IMR-90 (cell line): ENCODE measurements around the gene INHBC. TPM values are rescaled to one million over a fixed set of nuclear protein-coding genes. Genes with fewer than 3 reads are reported as not detected.
"Not testable (repeated sequence)": the region's sequence is repeated elsewhere in the genome, so short reads cannot be mapped to it uniquely, and the experiment has no call there.

Source experiments
- ATAC-seq: fragments of 200-7000 bp; cut with Tn5 transposase; 2 replicates; pipeline ENCODE4 v1.9.1; 2020; ENCODE audit warnings: low read depth, mild to moderate bottlenecking, moderate library complexity
- BruUV-seq: library from RNA; stranded (reverse); fragments of 400-500 nt; replicated peaks from 2 replicates; lab custom pipeline; 2021; lab: Mats Ljungman, UMichigan
- CTCF ChIA-PET: fragments of 300-600 bp; formaldehyde crosslinking; extraction: SDS; loops from one replicate; lab custom pipeline; 2021; ENCODE audit warnings: antibody characterized with exemption; lab: Yijun Ruan, JAX
- POLR2A ChIA-PET: fragments of 300-600 bp; sonication (Branson Sonifier 250); formaldehyde crosslinking; loops from one replicate; lab custom pipeline; 2022; ENCODE audit warnings: antibody characterized with exemption; ENCODE audit not compliant: unreplicated experiment; lab: Charles Lee
- DNase-seq: peaks from one replicate; pipeline ENCODE4 v3.0.0; 2013
- H2AFZ ChIP-seq: replicated peaks from 2 replicates; pipeline ENCODE3; 2013; ENCODE audit warnings: low read length, mild to moderate bottlenecking; ENCODE audit not compliant: poor library complexity
- H2AK5ac ChIP-seq: 2 replicates; pipeline ENCODE4 v1.6.1; 2013; ENCODE audit warnings: low read depth, low read length, inconsistent platforms
- H2AK9ac ChIP-seq: replicated peaks from 2 replicates; pipeline ENCODE3; 2013; ENCODE audit warnings: mild to moderate bottlenecking, low read depth, low read length, moderate library complexity; ENCODE audit not compliant: poor library complexity
- H2BK120ac ChIP-seq: 2 replicates; pipeline ENCODE4 v1.6.1; 2013; ENCODE audit warnings: low read depth, low read length, inconsistent platforms
- H2BK15ac ChIP-seq: 3 replicates; pipeline ENCODE4 v1.6.1; 2013; ENCODE audit warnings: low read depth, low read length, inconsistent platforms
- H2BK20ac ChIP-seq: 2 replicates; pipeline ENCODE4 v1.6.1; 2013; ENCODE audit warnings: low read depth, mild to moderate bottlenecking, inconsistent platforms, low read length, moderate library complexity
- H2BK5ac ChIP-seq: 2 replicates; pipeline ENCODE4 v1.6.1; 2013; ENCODE audit warnings: mild to moderate bottlenecking, low read depth, low read length, inconsistent platforms; ENCODE audit not compliant: poor library complexity, severe bottlenecking
- H3K14ac ChIP-seq: replicated peaks from 2 replicates; pipeline ENCODE4 v1.6.1; 2013; ENCODE audit warnings: low read depth, low read length, inconsistent platforms
- H3K18ac ChIP-seq: 2 replicates; pipeline ENCODE4 v1.6.1; 2013; ENCODE audit warnings: low read depth, low read length, control low read depth
- H3K23ac ChIP-seq: 2 replicates; pipeline ENCODE4 v1.6.1; 2013; ENCODE audit warnings: low read depth, low read length, inconsistent platforms
- H3K27ac ChIP-seq: 2 replicates; pipeline ENCODE4 v1.5.1; 2013; ENCODE audit warnings: mild to moderate bottlenecking, control low read depth, low read length; ENCODE audit not compliant: insufficient read depth
- H3K27me3 ChIP-seq: 2 replicates; pipeline ENCODE4 v1.6.1; 2013; ENCODE audit warnings: low read length; ENCODE audit not compliant: control insufficient read depth, insufficient read depth
- H3K36me3 ChIP-seq: 2 replicates; pipeline ENCODE4 v1.6.1; 2013; ENCODE audit warnings: low read length, mixed read lengths; ENCODE audit not compliant: control insufficient read depth, insufficient read depth
- H3K4ac ChIP-seq: 2 replicates; pipeline ENCODE4 v1.6.1; 2013; ENCODE audit warnings: low read depth, low read length, inconsistent platforms
- H3K4me1 ChIP-seq: 2 replicates; pipeline ENCODE4 v1.6.1; 2013; ENCODE audit warnings: low read length, mixed read lengths; ENCODE audit not compliant: control insufficient read depth, insufficient read depth
- H3K4me2 ChIP-seq: 2 replicates; pipeline ENCODE4 v1.6.1; 2013; ENCODE audit warnings: low read depth, mild to moderate bottlenecking, control low read depth, low read length, moderate library complexity
- H3K4me3 ChIP-seq: 2 replicates; pipeline ENCODE4 v1.5.1; 2013; ENCODE audit warnings: low read depth, mild to moderate bottlenecking, control low read depth, low read length, moderate library complexity; ENCODE audit not compliant: insufficient read depth
- H3K56ac ChIP-seq: 2 replicates; pipeline ENCODE4 v1.6.1; 2013; ENCODE audit warnings: low read length, inconsistent platforms; ENCODE audit not compliant: insufficient read depth; ENCODE audit errors: extremely low read depth
- H3K79me1 ChIP-seq, 2 experiments: 2 replicates each; pipeline ENCODE4 v1.6.1; 2013; ENCODE audit warnings: low read length in 2 of 2, inconsistent platforms in 1 of 2, low read depth in 1 of 2
- H3K9ac ChIP-seq: 2 replicates; pipeline ENCODE4 v1.6.1; 2013; ENCODE audit warnings: low read depth, low read length, control low read depth
- H3K9me1 ChIP-seq: 2 replicates; pipeline ENCODE4 v1.6.1; 2013; ENCODE audit warnings: low read length, inconsistent platforms; ENCODE audit not compliant: insufficient read depth
- H3K9me3 ChIP-seq: 2 replicates; pipeline ENCODE4 v1.6.1; 2013; ENCODE audit warnings: low read length; ENCODE audit not compliant: control insufficient read depth, insufficient read depth
- H4K20me1 ChIP-seq: 2 replicates; pipeline ENCODE4 v1.6.1; 2013; ENCODE audit warnings: low read length, inconsistent platforms; ENCODE audit not compliant: insufficient read depth
- H4K5ac ChIP-seq: 2 replicates; pipeline ENCODE4 v1.6.1; 2013; ENCODE audit warnings: mild to moderate bottlenecking, low read depth, low read length, control low read depth
- H4K8ac ChIP-seq, 2 experiments: 2 replicates each; pipeline ENCODE4 v1.6.1; 2013; ENCODE audit warnings: low read depth in 2 of 2, low read length in 2 of 2, control low read depth in 1 of 2, inconsistent platforms in 1 of 2
- H4K91ac ChIP-seq: 2 replicates; pipeline ENCODE4 v1.6.1; 2013; ENCODE audit warnings: low read depth, low read length, inconsistent platforms; ENCODE audit not compliant: insufficient read depth
- WGBS, 2 experiments: methylation state at CpG; one replicate each; pipeline versions ENCODE4 v1.1.5 to v1.1.7; 2013; ENCODE audit warnings: missing lambda C conversion rate in 2 of 2; ENCODE audit not compliant: insufficient read length in 1 of 2; ENCODE audit errors: extremely low coverage in 2 of 2; 5-methylcytosine and 5-hydroxymethylcytosine counted together
- dilution Hi-C: fragments of 300-500 bp; cut with HindIII; formaldehyde crosslinking; loops from one replicate; pipeline ENCODE4 v1.14.3; 2018; ENCODE audit warnings: low sequenced_read_pairs; ENCODE audit not compliant: unreplicated experiment
- in situ Hi-C: fragments of 300-500 bp; cut with MboI; formaldehyde crosslinking; loops from 3 replicates; pipeline ENCODE4 v1.14.3; 2019; ENCODE audit warnings: low sequenced_read_pairs, inconsistent platforms, mixed read lengths
- intact Hi-C: fragments of 100-400 bp; cut with micrococcal nuclease; formaldehyde crosslinking; loops from 2 replicates; pipeline ENCODE4 v1.10.0; 2022
- polyA plus RNA-seq, 3 experiments: library from polyadenylated mRNA; depleted of rRNA; stranded (reverse); fragments of >200 nt; gene quantifications; 2 replicates each; pipeline ENCODE4 v1.2.3, GENCODE V29; 2012; ENCODE audit warnings: low replicate concordance in 1 of 3
- total RNA-seq: library from RNA; depleted of rRNA; stranded (reverse); fragments of >200 nt; gene quantifications from 2 replicates; pipeline ENCODE4 v1.2.3, GENCODE V29; 2012

Gene INHBC
- total and polyA plus RNA-seq, 2 of the 4 experiments (the other 2 are of a cell fraction), result 0.09 TPM; not detected in 1

DNA sequence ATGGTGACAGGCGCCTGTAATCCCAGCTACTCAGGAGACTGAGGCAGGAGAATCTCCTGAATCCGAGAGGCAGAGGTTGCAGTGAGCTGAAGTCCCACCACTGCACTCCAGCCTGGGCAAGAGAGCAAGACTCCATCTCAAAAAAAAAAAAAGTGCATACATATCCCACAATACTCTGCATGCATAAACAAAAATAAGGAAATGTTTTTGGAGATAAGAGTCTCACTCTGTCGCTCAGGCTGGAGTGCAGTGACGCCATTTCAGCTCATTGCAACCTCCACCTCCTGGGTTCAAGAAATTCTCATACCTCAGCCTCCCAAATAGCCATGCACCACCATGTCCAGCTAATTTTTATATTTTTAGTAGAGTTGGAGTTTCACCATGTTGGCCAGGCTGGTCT lies 32.4 kb upstream of the INHBC start:
- ATAC-seq, CTCF ChIA-PET, H3K14ac ChIP-seq: not testable (repeated sequence)

More for the DNA sequence above, 32.4 kb upstream of the INHBC start:
- H3K9ac ChIP-seq, H4K8ac ChIP-seq, DNase-seq, H2AK9ac ChIP-seq, H4K20me1 ChIP-seq, dilution Hi-C loops, in situ Hi-C loops, H3K56ac ChIP-seq, H3K4me3 ChIP-seq, POLR2A ChIA-PET, H2BK15ac ChIP-seq, H2BK120ac ChIP-seq, H3K27me3 ChIP-seq, H3K18ac ChIP-seq, H4K91ac ChIP-seq, H3K23ac ChIP-seq, H3K4me2 ChIP-seq, H3K27ac ChIP-seq, H2AK5ac ChIP-seq, H3K9me1 ChIP-seq, H4K5ac ChIP-seq, H2BK5ac ChIP-seq, H2BK20ac ChIP-seq, H3K9me3 ChIP-seq, H3K36me3 ChIP-seq, H3K4ac ChIP-seq, H3K4me1 ChIP-seq, BruUV-seq, H2AFZ ChIP-seq: not testable (repeated sequence)
- WGBS, 2 experiments, result no CpG with 5 or more reads among the region's 4 CpGs
- intact Hi-C loops, result loop anchor here (10.0 kb wide), 1 partner anchor 1487 kb away; no protein-coding TSS in a partner anchor
- H3K79me1 ChIP-seq, result peaks cover 15 to 66% of the 10 kb centered on the region in 2 experiments
